ENCODE results near the gene FXYD6. TPM values are rescaled to one million over a fixed set of nuclear protein-coding genes. Genes with fewer than 3 reads are reported as not detected.

Gene FXYD6
- polyA plus RNA-seq, 1 of the 3 experiments (the other 2 are of a cell fraction): 1.4 TPM

DNA sequence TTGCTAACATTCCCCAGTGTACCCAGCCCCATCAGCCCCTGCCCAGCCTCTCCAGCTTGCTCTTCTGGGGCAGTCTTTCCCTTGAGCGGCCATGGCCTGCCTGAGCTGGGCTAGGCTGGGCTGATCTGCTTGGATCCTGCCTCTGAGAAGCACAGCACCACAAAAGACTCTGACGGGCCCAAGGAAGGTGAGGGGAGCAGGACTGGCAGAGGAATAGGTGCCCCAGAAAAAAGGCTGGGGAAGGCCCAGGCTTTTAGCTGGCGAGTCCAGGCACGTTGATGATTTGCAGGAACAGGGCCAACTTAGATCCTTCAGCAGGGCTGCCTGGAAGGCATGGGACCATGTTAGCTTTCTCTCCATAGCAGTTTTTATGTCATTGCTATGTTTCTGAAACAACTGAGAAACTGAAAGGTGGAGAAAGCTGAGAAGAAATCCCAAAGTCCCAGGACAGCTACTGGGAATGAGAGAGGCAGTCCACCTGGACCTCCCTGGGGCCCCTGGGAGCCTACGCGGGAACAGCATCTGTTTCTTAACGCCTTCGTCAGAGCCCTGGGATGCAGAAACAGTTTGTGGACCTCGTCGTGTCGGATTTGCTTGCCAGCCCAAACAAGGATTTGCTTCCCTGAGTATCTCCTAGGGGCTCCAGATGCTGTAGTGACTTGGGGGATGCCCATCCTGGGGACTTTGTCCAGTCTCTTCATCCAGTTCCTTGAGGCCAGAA is 24.4 kb upstream of the FXYD6 start:
- WGBS (ENCODE audit: low lambda C conversion rate): 36% methylated on average over 5 of the region's 11 CpGs
- POLR2A ChIA-PET: no interaction called here

DNA sequence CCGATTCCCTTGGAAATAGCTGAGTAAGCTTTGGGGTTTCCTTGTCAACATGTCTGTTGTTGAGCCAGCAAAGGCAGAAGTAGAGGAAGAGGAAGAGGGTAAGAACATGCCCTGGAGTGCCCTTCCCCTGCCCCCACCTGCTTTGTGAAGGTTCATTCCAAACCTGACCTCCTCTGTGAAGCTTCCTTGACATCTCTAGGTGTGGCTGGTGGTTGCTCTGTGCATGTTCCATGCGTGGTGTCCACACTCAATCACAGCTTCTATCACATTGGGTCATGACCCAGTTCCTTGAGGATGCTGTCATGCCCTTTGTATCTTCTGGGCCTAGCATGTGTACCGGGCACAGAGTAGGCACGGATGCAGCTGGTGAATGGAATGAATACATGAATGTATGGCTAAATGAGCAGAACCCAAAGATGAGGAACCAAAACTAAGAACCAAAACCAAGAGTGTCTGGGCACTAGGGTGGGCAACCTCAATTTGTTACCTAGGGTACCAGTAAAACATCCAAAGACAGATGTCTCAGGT is 23.7 kb upstream of the FXYD6 start:
- H3K9me2 ChIP-seq: no peaks in the 10 kb centered on the region
- no peak overlapping the region for H3K9ac ChIP-seq
- H2AFZ ChIP-seq (ENCODE audit: low read depth): no peak overlapping the region
- H3K27me3 ChIP-seq (ENCODE audit: insufficient read depth): peaks cover 11% of the 10 kb centered on the region; the same call in 1 of the 2 replicates
- no peaks in the 10 kb centered on the region for H3K9me3 ChIP-seq
- no peaks in the 10 kb centered on the region; a peak in 1 of 4 replicates for H3K4me1 ChIP-seq (ENCODE audit: control insufficient read depth in 1 of 2, insufficient read depth in 2 of 2, low read depth in 1 of 2, low read length in 1 of 2)
- no peaks in the 10 kb centered on the region for H4K20me1 ChIP-seq (ENCODE audit: insufficient read depth)
- 57% methylated on average over 4 of the region's 4 CpGs for WGBS (ENCODE audit: low lambda C conversion rate)
- H3F3A ChIP-seq (replicated peaks; ENCODE audit: insufficient read depth): no peaks in the 10 kb centered on the region
- ChIA-PET POLR2A (no interaction called here), CTCF (interaction anchor here (0.9 to 2.0 kb wide), 4 partner anchors 8 to 153 kb away, joined by 4 to 10 read pairs (median 6); no protein-coding TSS in a partner anchor)
- no peak overlapping the region for H3K4me3 ChIP-seq (ENCODE audit: low read depth in 2 of 2, low read length in 1 of 2)
- no peaks in the 10 kb centered on the region for H3K36me3 ChIP-seq (replicated peaks in 1 of 2; ENCODE audit: control insufficient read depth in 1 of 2, insufficient read depth in 2 of 2, low read length in 1 of 2)
- no peaks in the 10 kb centered on the region for H3K79me2 ChIP-seq (ENCODE audit: insufficient read depth)
- DNase-seq: no peak
- no peak overlapping the region for H3K27ac ChIP-seq (ENCODE audit: low read depth in 2 of 2, low read length in 1 of 2)
- no peak overlapping the region for H3K4me2 ChIP-seq
- TF ChIP-seq CHD2 (IDR thresholded peaks at IDR 0.05; ENCODE audit: low read length, partially characterized antibody) (no peak), RCOR1 (IDR thresholded peaks at IDR 0.05; ENCODE audit: low read length) (no peak), TAF1 (IDR thresholded peaks at IDR 0.05; ENCODE audit: borderline replicate concordance, low read depth, low read length) (no peak), JUND (IDR thresholded peaks at IDR 0.05) (no peak), RXRA (IDR thresholded peaks at IDR 0.05; ENCODE audit: borderline replicate concordance, low read depth) (no peak), FOXM1 (IDR thresholded peaks at IDR 0.05; ENCODE audit: low read depth) (no peak), POLR2AphosphoS5 (IDR thresholded peaks at IDR 0.05; ENCODE audit: low read depth, low read length) (no peak), GABPA (IDR thresholded peaks at IDR 0.05; ENCODE audit: low read depth) (no peak), NRF1 (IDR thresholded peaks at IDR 0.05; ENCODE audit: low read depth, low read length) (no peak), RFX5 (IDR thresholded peaks at IDR 0.05; ENCODE audit: low read length) (no peak), FOSL2 (IDR thresholded peaks at IDR 0.05; ENCODE audit: borderline replicate concordance, low read depth) (no peak), YY1 (IDR thresholded peaks at IDR 0.05; ENCODE audit: low read depth) (no peak)
- TF ChIP-seq, protein P1, sequence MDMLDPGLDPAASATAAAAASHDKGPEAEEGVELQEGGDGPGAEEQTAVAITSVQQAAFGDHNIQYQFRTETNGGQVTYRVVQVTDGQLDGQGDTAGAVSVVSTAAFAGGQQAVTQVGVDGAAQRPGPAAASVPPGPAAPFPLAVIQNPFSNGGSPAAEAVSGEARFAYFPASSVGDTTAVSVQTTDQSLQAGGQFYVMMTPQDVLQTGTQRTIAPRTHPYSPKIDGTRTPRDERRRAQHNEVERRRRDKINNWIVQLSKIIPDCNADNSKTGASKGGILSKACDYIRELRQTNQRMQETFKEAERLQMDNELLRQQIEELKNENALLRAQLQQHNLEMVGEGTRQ (IDR thresholded peaks at IDR 0.05; ENCODE audit: borderline replicate concordance, low read depth, low read length): no peak
- TF ChIP-seq, protein P2, sequence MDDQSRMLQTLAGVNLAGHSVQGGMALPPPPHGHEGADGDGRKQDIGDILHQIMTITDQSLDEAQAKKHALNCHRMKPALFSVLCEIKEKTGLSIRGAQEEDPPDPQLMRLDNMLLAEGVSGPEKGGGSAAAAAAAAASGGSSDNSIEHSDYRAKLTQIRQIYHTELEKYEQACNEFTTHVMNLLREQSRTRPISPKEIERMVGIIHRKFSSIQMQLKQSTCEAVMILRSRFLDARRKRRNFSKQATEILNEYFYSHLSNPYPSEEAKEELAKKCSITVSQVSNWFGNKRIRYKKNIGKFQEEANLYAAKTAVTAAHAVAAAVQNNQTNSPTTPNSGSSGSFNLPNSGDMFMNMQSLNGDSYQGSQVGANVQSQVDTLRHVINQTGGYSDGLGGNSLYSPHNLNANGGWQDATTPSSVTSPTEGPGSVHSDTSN (IDR thresholded peaks at IDR 0.05): no peak

More for the DNA sequence above, 24.4 kb upstream of the FXYD6 start:
- no peak for DNase-seq
- CTCF ChIA-PET: interaction anchor here (0.9 to 2.0 kb wide), 4 partner anchors 8 to 153 kb away, joined by 3 to 10 read pairs (median 4); no protein-coding TSS in a partner anchor
- no peaks in the 10 kb centered on the region for H3K79me2 ChIP-seq (ENCODE audit: insufficient read depth)
- H3K27ac ChIP-seq (ENCODE audit: low read depth in 2 of 2, low read length in 1 of 2): no peak overlapping the region
- no peaks in the 10 kb centered on the region; a peak in 1 of 4 replicates for H3K4me1 ChIP-seq (ENCODE audit: control insufficient read depth in 1 of 2, insufficient read depth in 2 of 2, low read depth in 1 of 2, low read length in 1 of 2)
- H3K4me3 ChIP-seq (ENCODE audit: low read depth in 2 of 2, low read length in 1 of 2): no peak overlapping the region
- no peaks in the 10 kb centered on the region for H3K36me3 ChIP-seq (replicated peaks in 1 of 2; ENCODE audit: control insufficient read depth in 1 of 2, insufficient read depth in 2 of 2, low read length in 1 of 2)
- peaks cover 16% of the 10 kb centered on the region; the same call in 1 of the 2 replicates for H3K27me3 ChIP-seq (ENCODE audit: insufficient read depth)
- no peak for TF ChIP-seq MXI1 (IDR thresholded peaks at IDR 0.05; ENCODE audit: low read depth, low read length)
- TF ChIP-seq TCF12 (IDR thresholded peaks at IDR 0.05): no peak
- TF ChIP-seq MEF2A (IDR thresholded peaks at IDR 0.05; ENCODE audit: borderline replicate concordance, low read depth): no peak
- TF ChIP-seq CHD2 (IDR thresholded peaks at IDR 0.05; ENCODE audit: low read length, partially characterized antibody): no peak
- TF ChIP-seq, protein P3, sequence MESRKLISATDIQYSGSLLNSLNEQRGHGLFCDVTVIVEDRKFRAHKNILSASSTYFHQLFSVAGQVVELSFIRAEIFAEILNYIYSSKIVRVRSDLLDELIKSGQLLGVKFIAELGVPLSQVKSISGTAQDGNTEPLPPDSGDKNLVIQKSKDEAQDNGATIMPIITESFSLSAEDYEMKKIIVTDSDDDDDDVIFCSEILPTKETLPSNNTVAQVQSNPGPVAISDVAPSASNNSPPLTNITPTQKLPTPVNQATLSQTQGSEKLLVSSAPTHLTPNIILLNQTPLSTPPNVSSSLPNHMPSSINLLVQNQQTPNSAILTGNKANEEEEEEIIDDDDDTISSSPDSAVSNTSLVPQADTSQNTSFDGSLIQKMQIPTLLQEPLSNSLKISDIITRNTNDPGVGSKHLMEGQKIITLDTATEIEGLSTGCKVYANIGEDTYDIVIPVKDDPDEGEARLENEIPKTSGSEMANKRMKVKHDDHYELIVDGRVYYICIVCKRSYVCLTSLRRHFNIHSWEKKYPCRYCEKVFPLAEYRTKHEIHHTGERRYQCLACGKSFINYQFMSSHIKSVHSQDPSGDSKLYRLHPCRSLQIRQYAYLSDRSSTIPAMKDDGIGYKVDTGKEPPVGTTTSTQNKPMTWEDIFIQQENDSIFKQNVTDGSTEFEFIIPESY (IDR thresholded peaks at IDR 0.05; ENCODE audit: borderline replicate concordance, low read depth): no peak
- TF ChIP-seq, protein P4, sequence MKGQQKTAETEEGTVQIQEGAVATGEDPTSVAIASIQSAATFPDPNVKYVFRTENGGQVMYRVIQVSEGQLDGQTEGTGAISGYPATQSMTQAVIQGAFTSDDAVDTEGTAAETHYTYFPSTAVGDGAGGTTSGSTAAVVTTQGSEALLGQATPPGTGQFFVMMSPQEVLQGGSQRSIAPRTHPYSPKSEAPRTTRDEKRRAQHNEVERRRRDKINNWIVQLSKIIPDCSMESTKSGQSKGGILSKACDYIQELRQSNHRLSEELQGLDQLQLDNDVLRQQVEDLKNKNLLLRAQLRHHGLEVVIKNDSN (IDR thresholded peaks at IDR 0.05; ENCODE audit: borderline replicate concordance, low read depth): no peak
- no peak for TF ChIP-seq FOXM1 (IDR thresholded peaks at IDR 0.05; ENCODE audit: low read depth)
- TF ChIP-seq, protein P5, sequence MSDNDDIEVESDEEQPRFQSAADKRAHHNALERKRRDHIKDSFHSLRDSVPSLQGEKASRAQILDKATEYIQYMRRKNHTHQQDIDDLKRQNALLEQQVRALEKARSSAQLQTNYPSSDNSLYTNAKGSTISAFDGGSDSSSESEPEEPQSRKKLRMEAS (IDR thresholded peaks at IDR 0.05; ENCODE audit: low read depth): no peak
- H3F3A ChIP-seq (replicated peaks; ENCODE audit: insufficient read depth): no peaks in the 10 kb centered on the region
- no peak overlapping the region for H3K4me2 ChIP-seq
- no peaks in the 10 kb centered on the region for H4K20me1 ChIP-seq (ENCODE audit: insufficient read depth)
- no peak overlapping the region for H3K9ac ChIP-seq
- H3K9me3 ChIP-seq: no peaks in the 10 kb centered on the region
- no peak overlapping the region for H2AFZ ChIP-seq (ENCODE audit: low read depth)
- H3K9me2 ChIP-seq: no peaks in the 10 kb centered on the region
